Stomach (tissue), 9 donors: ENCODE results near the gene SNAP47. TPM values are rescaled to one million over a fixed set of nuclear protein-coding genes. Genes with fewer than 3 reads are reported as not detected.

Experiments used
- DNase-seq, 2 donors: peaks; one replicate each; pipeline versions ENCODE4 v3.0.0 to v3.0.0-alpha.2; 2013 to 2019
- H3K27ac ChIP-seq, 5 donors: fragments of 200-600 bp in 4 of 5; sonication (generic) in 4 of 5; one replicate each; pipeline ENCODE4 v1.5.1; 2013 to 2019; ENCODE audit warnings: mild to moderate bottlenecking in 1 of 5, moderate library complexity in 1 of 5
- H3K27me3 ChIP-seq, 3 donors: fragments of 200-600 bp; sonication (generic); one replicate each; pipeline ENCODE4 v1.5.1; 2017 to 2019; ENCODE audit warnings: mixed run types in 1 of 3
- H3K36me3 ChIP-seq, 4 donors: fragments of 200-600 bp; sonication (generic); 1 replicate in 3 of 4; 2 replicates in 1 of 4; pipeline ENCODE4 v1.5.1; 2016 to 2019
- H3K4me1 ChIP-seq, 4 donors: fragments of 200-600 bp; sonication (generic); one replicate each; pipeline ENCODE4 v1.5.1; 2016 to 2019
- H3K4me3 ChIP-seq, 4 donors: fragments of 200-600 bp; sonication (generic) in 3 of 4; one replicate each; pipeline ENCODE4 v1.5.1; 2016 to 2019; ENCODE audit warnings: mild to moderate bottlenecking in 1 of 4
- H3K9me3 ChIP-seq, 4 donors: fragments of 200-600 bp; sonication (generic); one replicate each; pipeline ENCODE4 v1.5.1; 2016 to 2019
- CTCF ChIP-seq, 7 experiments: fragments of 450-650 bp in 4 of 7; fragments of 200-600 bp in 3 of 7; sonication (generic) in 3 of 7; IDR thresholded peaks; one replicate each; pipeline ENCODE4 v1.5.1; 2016 to 2019; ENCODE audit warnings: antibody characterized with exemption in 7 of 7, control low read depth in 2 of 7, mild to moderate bottlenecking in 1 of 7
- EP300 ChIP-seq: sonication (generic); formaldehyde crosslinking; IDR thresholded peaks from one replicate; pipeline ENCODE4 v1.6.1; 2017; ENCODE audit warnings: antibody characterized with exemption
- POLR2A ChIP-seq, 4 donors: fragments of 450-650 bp; IDR thresholded peaks; one replicate each; pipeline ENCODE4 v1.6.1; 2016; ENCODE audit warnings: antibody characterized with exemption in 4 of 4, control low read depth in 2 of 4, mild to moderate bottlenecking in 1 of 4, moderate library complexity in 1 of 4
- POLR2AphosphoS5 ChIP-seq, 3 donors: sonication (generic); formaldehyde crosslinking; IDR thresholded peaks; one replicate each; pipeline ENCODE4 v1.6.1; 2016; ENCODE audit warnings: antibody characterized with exemption in 3 of 3
- WGBS, 5 donors: extraction: QIAGEN DNeasy Blood & Tissue Kit in 3 of 5; methylation state at CpG; one replicate each; pipeline versions ENCODE4 v1.1.5 to v1.1.7; 2013 to 2018; 5-methylcytosine and 5-hydroxymethylcytosine counted together
- intact Hi-C: fragments of 100-400 bp; cut with DNase I; formaldehyde crosslinking; loops from one replicate; pipeline ENCODE4 v1.15.1; 2023; ENCODE audit warnings: low total_unique reads
- polyA plus RNA-seq, 3 donors: library from polyadenylated mRNA; stranded (reverse); fragments of 200-250 nt; gene quantifications; one replicate each; pipeline ENCODE4 v1.2.3, GENCODE V29; 2013
- total RNA-seq, 5 donors: library from RNA; depleted of rRNA; stranded (reverse); fragments of >200 nt; gene quantifications; one replicate each; pipeline versions ENCODE4 v1.1.0 to v1.2.3, GENCODE V29; 2014 to 2016
- donor health status: healthy with polysubstance abuse.
- donor health status: Bipolar disorder and iron deficiency.
- donor health status: healthy.

Gene SNAP47
- total and polyA plus RNA-seq, 8 donors, result 13.7 to 117 (median 27.3) TPM

GRCh38 chr1:227728059-227728891 lies 7.0 kb upstream of the SNAP47 start:
- Histone ChIP-seq H3K27me3 (peaks cover 0 to 3% (median 0%) of the 10 kb centered on the region in 3 donors), H3K9me3 (peaks cover 0 to 1% (median 0%) of the 10 kb centered on the region in 4 donors), H3K4me3 (peak overlapping the region; percentile 56 to 67 (median 58)), H3K36me3 (peaks cover 16 to 25% (median 21%) of the 10 kb centered on the region in 4 donors), H3K4me1 (peaks cover 16 to 48% (median 38%) of the 10 kb centered on the region in 4 donors), H3K27ac (peak overlapping the region; percentile 65 to 85 (median 80))
- peak; percentile 87 to 93 for DNase-seq
- TF ChIP-seq POLR2A (IDR thresholded peaks at IDR 0.05) (no peak), POLR2AphosphoS5 (IDR thresholded peaks at IDR 0.05) (peak in 2 of 3 donors; percentile 14 to 38)
- intact Hi-C loops, result no loop called here
- 0 to 3% (median 2%) methylated on average over 7 to 49 of the region's 51 CpGs for WGBS, 5 donors

- peaks cover 20 to 54% (median 43%) of the 10 kb centered on the region in 4 donors for H3K4me1 ChIP-seq
- peak overlapping the region; percentile 65 to 85 (median 80) for H3K27ac ChIP-seq
- WGBS, 5 donors, result 0 to 6% (median 1%) methylated on average over 3 to 11 of the region's 11 CpGs
- intact Hi-C loops, result no loop called here
- peaks cover 0 to 3% (median 0%) of the 10 kb centered on the region in 3 donors for H3K27me3 ChIP-seq
- TF ChIP-seq POLR2A (IDR thresholded peaks at IDR 0.05), result no peak
- no peak for DNase-seq
- no peaks in the 10 kb centered on the region for H3K9me3 ChIP-seq
- peak overlapping the region; percentile 56 to 67 (median 58) for H3K4me3 ChIP-seq
- peaks cover 16 to 30% (median 25%) of the 10 kb centered on the region in 4 donors for H3K36me3 ChIP-seq
These were observed 6.4 kb upstream of the SNAP47 start for GRCh38 chr1:227728892-227729143.

GRCh38 chr1:227729144-227729880 lies 5.9 kb upstream of the SNAP47 start:
- H3K9me3 ChIP-seq, result no peaks in the 10 kb centered on the region
- intact Hi-C loops, result no loop called here
- H3K27me3 ChIP-seq, result peaks cover 0 to 3% (median 0%) of the 10 kb centered on the region in 3 donors
- no peak for TF ChIP-seq POLR2AphosphoS5 (IDR thresholded peaks at IDR 0.05)
- no peak for TF ChIP-seq POLR2A (IDR thresholded peaks at IDR 0.05)
- TF ChIP-seq CTCF (IDR thresholded peaks at IDR 0.05), result no peak
- no peak for TF ChIP-seq EP300
- H3K4me1 ChIP-seq, result peaks cover 24 to 59% (median 48%) of the 10 kb centered on the region in 4 donors
- DNase-seq, result no peak
- H3K36me3 ChIP-seq, result peaks cover 16 to 30% (median 25%) of the 10 kb centered on the region in 4 donors
- WGBS, 5 donors, result 47 to 67% (median 61%) methylated on average over 4 to 5 of the region's 5 CpGs
- H3K4me3 ChIP-seq, result peak overlapping the region; percentile 56 to 67 (median 58)
- peak overlapping the region; percentile 65 to 85 (median 80) for H3K27ac ChIP-seq

DNA sequence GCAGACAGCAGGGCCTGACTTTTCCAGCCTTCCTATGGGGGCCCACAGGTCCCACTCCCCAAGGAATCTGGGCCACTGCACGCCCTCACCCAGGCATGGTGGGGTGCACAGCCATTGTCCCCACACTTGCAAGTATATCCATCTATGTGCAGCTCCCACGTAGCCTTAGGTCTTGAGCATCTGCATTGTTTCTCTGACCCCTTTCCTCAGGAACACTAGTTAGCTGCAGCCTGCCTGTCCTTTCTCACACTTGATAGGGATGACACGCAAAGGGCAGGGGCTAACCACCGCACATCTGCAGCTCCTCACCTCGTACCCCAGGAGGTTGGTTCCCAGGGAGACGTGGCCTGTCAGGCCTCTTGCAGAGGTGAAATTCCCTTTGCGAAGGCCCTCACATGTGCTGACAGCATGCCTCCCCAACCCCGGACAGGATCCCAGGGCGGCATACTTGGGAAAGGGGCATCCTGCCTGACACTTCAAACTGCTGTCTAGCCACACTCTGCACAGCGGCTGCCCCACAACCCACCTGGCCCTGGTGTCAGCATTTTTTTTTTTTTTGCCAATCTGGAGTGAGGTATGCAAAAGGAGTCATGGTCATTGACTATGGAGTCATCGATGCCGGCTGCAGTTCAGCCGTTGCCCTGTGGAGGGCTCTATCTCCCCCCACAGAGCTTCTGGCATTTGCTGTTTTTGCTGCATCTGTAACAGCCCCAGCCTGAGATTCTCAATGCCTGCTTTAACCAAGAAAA lies 5.2 kb upstream of the SNAP47 start:
- peak in 1 of 2 donors; percentile 75 for DNase-seq
- WGBS, 5 donors, result 48 to 53% (median 51%) methylated on average over 10 to 13 of the region's 13 CpGs
- Histone ChIP-seq H3K4me1 (peaks cover 28 to 64% (median 55%) of the 10 kb centered on the region in 4 donors), H3K27me3 (peaks cover 0 to 3% (median 0%) of the 10 kb centered on the region in 3 donors), H3K36me3 (peaks cover 16 to 30% (median 25%) of the 10 kb centered on the region in 4 donors), H3K9me3 (no peaks in the 10 kb centered on the region), H3K4me3 (no peak overlapping the region), H3K27ac (peak overlapping the region in 3 of 5 donors; percentile 25 to 85 (median 80))
- TF ChIP-seq POLR2A (IDR thresholded peaks at IDR 0.05) (no peak), CTCF (IDR thresholded peaks at IDR 0.05) (peak in 5 of 7 experiments; percentile 34 to 81 (median 58))
- intact Hi-C loops, result loop anchor here (10.0 kb wide), 1 partner anchor 185 kb away; no protein-coding TSS in a partner anchor
